HG02571 (cell line): ENCODE measurements around the gene SLC29A3.

Experiments
- ATAC-seq: cut with Tn5 transposase; IDR thresholded peaks from one replicate; pipeline ENCODE4 v1.9.1; 2021; ENCODE audit warnings: mild to moderate bottlenecking, moderate library complexity; ENCODE audit not compliant: unreplicated experiment

The SLC29A3 gene

DNA sequence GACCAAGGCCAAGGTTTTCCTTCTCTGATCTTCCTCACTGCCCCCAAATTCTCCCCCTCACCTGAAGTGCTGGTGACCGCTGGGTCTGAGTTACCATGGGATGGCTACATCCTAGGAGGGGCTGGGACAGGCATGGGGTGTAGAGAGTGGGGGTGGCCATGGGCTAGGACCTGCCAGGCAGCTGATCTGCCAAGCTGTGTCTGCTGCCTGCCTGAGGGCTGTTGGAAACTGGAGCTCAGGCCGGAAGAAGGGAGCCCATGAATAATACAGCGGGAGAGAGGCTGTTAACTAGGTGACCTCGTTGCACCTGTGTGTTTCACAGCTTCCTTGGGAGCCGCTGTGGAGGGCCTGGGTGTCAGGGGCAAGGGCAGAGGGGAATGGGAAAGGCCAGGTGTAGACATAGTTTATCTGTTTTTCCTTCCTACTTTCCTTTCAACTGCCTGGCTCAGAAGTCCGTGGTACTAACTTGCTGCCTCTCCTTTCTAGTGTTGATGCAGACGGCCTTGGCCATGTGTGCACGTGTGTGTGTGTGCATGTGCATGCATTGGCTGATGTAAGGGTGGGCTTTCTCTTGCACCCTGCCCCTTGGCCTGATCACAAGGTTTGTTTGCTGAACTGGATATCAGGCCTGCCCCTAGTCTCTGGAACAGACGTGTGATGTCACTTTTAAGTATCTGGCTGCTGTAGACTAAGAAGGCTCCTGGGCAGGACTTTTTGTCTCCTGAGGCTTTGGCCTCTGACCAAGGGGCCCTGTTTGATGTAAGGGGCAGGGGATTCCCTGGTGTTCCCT is 89.6 kb downstream of the SLC29A3 start:
- ATAC-seq, result no peak

DNA sequence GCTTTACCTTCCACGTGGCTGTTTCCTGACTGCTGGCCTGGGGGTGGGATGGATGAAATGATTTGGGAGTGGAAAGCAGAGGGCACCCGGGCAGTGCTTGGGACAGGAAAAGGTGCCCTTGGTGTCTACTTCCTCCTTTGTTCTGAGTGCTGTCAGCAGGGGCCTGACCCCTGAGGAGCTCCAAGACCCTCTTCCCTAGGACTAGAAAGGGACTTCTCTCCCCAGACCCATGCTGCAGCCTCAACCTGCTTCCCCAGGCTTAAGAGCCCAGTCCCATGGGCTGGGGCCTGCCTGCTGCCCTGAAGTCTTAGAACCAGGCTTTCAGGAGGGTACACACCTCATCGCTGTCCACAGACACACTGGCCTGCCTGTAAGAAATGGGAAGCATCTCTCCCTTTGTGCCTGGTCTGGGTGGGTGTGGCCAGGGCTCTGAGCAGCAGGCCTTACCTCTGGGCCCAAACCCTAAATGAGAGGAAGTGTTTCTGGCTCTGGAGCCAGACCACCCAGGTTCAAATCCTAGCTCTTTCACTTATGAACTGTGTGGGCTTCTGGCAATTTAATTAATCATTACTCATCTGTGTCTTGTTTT is 90.6 kb downstream of the SLC29A3 start:
- no peak for ATAC-seq
